Muscle layer of colon (tissue), 2 donors: ENCODE results near the gene FST.
A peak's percentile ranks its signal among the peaks of the same experiment; 100 is the strongest.

Experiments
- H3K27ac ChIP-seq: one replicate; pipeline ENCODE4 v1.7.0; 2013; ENCODE audit warnings: low read depth, mild to moderate bottlenecking, low read length, moderate library complexity
- H3K27me3 ChIP-seq, 2 donors: one replicate each; pipeline ENCODE4 v1.7.0; 2013; ENCODE audit warnings: low read length in 2 of 2, mild to moderate bottlenecking in 2 of 2; ENCODE audit not compliant: insufficient read depth in 2 of 2, control insufficient read depth in 1 of 2
- H3K36me3 ChIP-seq: one replicate; pipeline ENCODE4 v1.7.0; 2013; ENCODE audit warnings: mild to moderate bottlenecking, low read length; ENCODE audit not compliant: insufficient read depth
- H3K4me1 ChIP-seq: one replicate; pipeline ENCODE4 v1.7.0; 2013; ENCODE audit warnings: mild to moderate bottlenecking, low read length; ENCODE audit not compliant: insufficient read depth
- H3K4me3 ChIP-seq, 2 donors: one replicate each; pipeline ENCODE4 v1.7.0; 2013; ENCODE audit warnings: low read length in 2 of 2, low read depth in 1 of 2, mild to moderate bottlenecking in 1 of 2, moderate library complexity in 1 of 2
- H3K9ac ChIP-seq: one replicate; pipeline ENCODE4 v1.7.0; 2013; ENCODE audit warnings: low read length
- H3K9me3 ChIP-seq: one replicate; pipeline ENCODE4 v1.7.0; 2013; ENCODE audit warnings: mild to moderate bottlenecking, low read length
- donor health status: abdominal sarcoma.
- donor health status: Adenocarcinoma of cecum.

FST gene

GRCh38 chr5:53476019-53476418 lies 4.4 kb upstream of the FST start:
- no peaks in the 10 kb centered on the region for H3K36me3 ChIP-seq
- H3K9ac ChIP-seq, result no peak overlapping the region
- no peaks in the 10 kb centered on the region for H3K27me3 ChIP-seq
- no peaks in the 10 kb centered on the region for H3K9me3 ChIP-seq
- no peak overlapping the region for H3K4me3 ChIP-seq
- no peaks in the 10 kb centered on the region for H3K4me1 ChIP-seq
- no peak overlapping the region for H3K27ac ChIP-seq

GRCh38 chr5:53476531-53477480 lies 3.6 kb upstream of the FST start:
- H3K4me1 ChIP-seq, result no peaks in the 10 kb centered on the region
- no peak overlapping the region for H3K4me3 ChIP-seq
- H3K27me3 ChIP-seq, result no peaks in the 10 kb centered on the region
- H3K27ac ChIP-seq, result no peak overlapping the region
- no peak overlapping the region for H3K9ac ChIP-seq
- no peaks in the 10 kb centered on the region for H3K36me3 ChIP-seq
- H3K9me3 ChIP-seq, result no peaks in the 10 kb centered on the region

- Histone ChIP-seq H3K36me3 (no peaks in the 10 kb centered on the region), H3K9ac (no peak overlapping the region), H3K4me1 (peaks cover 6% of the 10 kb centered on the region), H3K9me3 (no peaks in the 10 kb centered on the region), H3K27me3 (no peaks in the 10 kb centered on the region), H3K27ac (peak overlapping the region; percentile 75), H3K4me3 (peak overlapping the region; percentile 47 to 84)
These were observed 1.9 kb upstream of the FST start for GRCh38 chr5:53478411-53479044.

- H3K4me1 ChIP-seq, result peaks cover 6% of the 10 kb centered on the region
- H3K27ac ChIP-seq, result peak overlapping the region; percentile 85
- H3K27me3 ChIP-seq, result no peaks in the 10 kb centered on the region
- peak overlapping the region; percentile 35 for H3K9ac ChIP-seq
- no peaks in the 10 kb centered on the region for H3K9me3 ChIP-seq
- peaks cover 3% of the 10 kb centered on the region for H3K36me3 ChIP-seq
- peak overlapping the region; percentile 83 to 84 for H3K4me3 ChIP-seq
These were observed 1.3 kb upstream of the FST start for GRCh38 chr5:53479045-53479589.

- H3K27me3 ChIP-seq, result no peaks in the 10 kb centered on the region
- H3K4me1 ChIP-seq, result peaks cover 6% of the 10 kb centered on the region
- peak overlapping the region; percentile 83 to 95 for H3K4me3 ChIP-seq
- H3K27ac ChIP-seq, result peak overlapping the region; percentile 85
- peak overlapping the region; percentile 35 for H3K9ac ChIP-seq
- no peaks in the 10 kb centered on the region for H3K9me3 ChIP-seq
- peaks cover 7% of the 10 kb centered on the region for H3K36me3 ChIP-seq
These were observed 626 bp upstream of the FST start for GRCh38 chr5:53479590-53480415.

GRCh38 chr5:53481159-53481886 lies 894 bp downstream of the FST start:
- Histone ChIP-seq H3K9me3 (no peaks in the 10 kb centered on the region), H3K4me1 (peaks cover 11% of the 10 kb centered on the region), H3K27me3 (no peaks in the 10 kb centered on the region), H3K4me3 (peak overlapping the region; percentile 83 to 95), H3K36me3 (peaks cover 14% of the 10 kb centered on the region), H3K27ac (peak overlapping the region; percentile 77), H3K9ac (peak overlapping the region; percentile 81)

- H3K27ac ChIP-seq, result peak overlapping the region; percentile 72
- H3K9ac ChIP-seq, result peak overlapping the region; percentile 81
These were observed 1.7 kb downstream of the FST start for GRCh38 chr5:53481887-53482716.

GRCh38 chr5:53482717-53483638 lies 2.5 kb downstream of the FST start:
- Histone ChIP-seq H3K4me3 (peak overlapping the region; percentile 83 to 95), H3K27ac (peak overlapping the region; percentile 72), H3K27me3 (no peaks in the 10 kb centered on the region), H3K36me3 (peaks cover 14% of the 10 kb centered on the region), H3K4me1 (peaks cover 11% of the 10 kb centered on the region), H3K9me3 (no peaks in the 10 kb centered on the region), H3K9ac (peak overlapping the region; percentile 81)

More at GRCh38 chr5:53481887-53482716, 1.7 kb downstream of the FST start:
- H3K4me3 ChIP-seq, result peak overlapping the region; percentile 83 to 95
- no peaks in the 10 kb centered on the region for H3K27me3 ChIP-seq
- H3K9me3 ChIP-seq, result no peaks in the 10 kb centered on the region
- H3K36me3 ChIP-seq, result peaks cover 14% of the 10 kb centered on the region
- peaks cover 11% of the 10 kb centered on the region for H3K4me1 ChIP-seq

- peaks cover 11% of the 10 kb centered on the region for H3K4me1 ChIP-seq
- H3K9ac ChIP-seq, result no peak overlapping the region
- peaks cover 14% of the 10 kb centered on the region for H3K36me3 ChIP-seq
- no peaks in the 10 kb centered on the region for H3K27me3 ChIP-seq
- H3K27ac ChIP-seq, result no peak overlapping the region
- no peaks in the 10 kb centered on the region for H3K9me3 ChIP-seq
- H3K4me3 ChIP-seq, result no peak overlapping the region
These were observed 7.0 kb downstream of the FST start for GRCh38 chr5:53487436-53487835.
